Measurements from ENCODE around the gene CCDC154. TPM values are rescaled to one million over a fixed set of nuclear protein-coding genes. Genes with fewer than 3 reads are reported as not detected.
A peak's percentile ranks its signal among the peaks of the same experiment; 100 is the strongest.

Gene CCDC154
- 0.25 and 1.1 TPM in 2 replicates for total RNA-seq (2012; rRNA removed)

- no peaks in the 10 kb centered on the region for H3K27me3 ChIP-seq (ENCODE audit: control insufficient read depth, insufficient read depth, low read length)
- no peak within 1 kb of the TSS for H3K4me2 ChIP-seq (ENCODE audit: low read length)
- no peaks in the 10 kb centered on the region for H3K9me3 ChIP-seq (replicated peaks; ENCODE audit: low read length)
- no peak within 1 kb of the TSS for H3K9ac ChIP-seq (ENCODE audit: low read depth, low read length)
- no peaks in the 10 kb centered on the region for H3K4me1 ChIP-seq (ENCODE audit: control insufficient read depth, insufficient read depth, low read length)
- H3K36me3 ChIP-seq (ENCODE audit: insufficient read depth, low read length) = peaks cover 6% of the 10 kb centered on the region
- H3K4me3 ChIP-seq (ENCODE audit: low read length) = no peak within 1 kb of the TSS
Measured at GRCh38 chr16:1443980-1444729, at the start of gene CCDC154. TSS of gene CCDC154 (minus strand) at chr16:1444556. CDS start at chr16:1444322, 234 bp downstream.

GRCh38 chr16:1493746-1494094, 49.4 kb upstream of the CCDC154 start:
- H3K36me3 ChIP-seq (ENCODE audit: insufficient read depth, low read length) = peaks cover 28% of the 10 kb centered on the region
- H3K4me2 ChIP-seq (ENCODE audit: low read length) = peak overlapping the region; percentile 96
- peaks cover 20% of the 10 kb centered on the region for H3K4me1 ChIP-seq (ENCODE audit: control insufficient read depth, insufficient read depth, low read length)
- H3K9ac ChIP-seq (ENCODE audit: low read depth, low read length) = peak overlapping the region; percentile 92
- peak overlapping the region; percentile 83 for H3K4me3 ChIP-seq (ENCODE audit: low read length)
- H3K27me3 ChIP-seq (ENCODE audit: control insufficient read depth, insufficient read depth, low read length) = no peaks in the 10 kb centered on the region
- no peaks in the 10 kb centered on the region for H3K9me3 ChIP-seq (replicated peaks; ENCODE audit: low read length)

- Histone ChIP-seq H3K4me3 (ENCODE audit: low read length) (peak within 1 kb of the TSS; percentile 83), H3K36me3 (ENCODE audit: insufficient read depth, low read length) (peaks cover 28% of the 10 kb centered on the region), H3K9me3 (replicated peaks; ENCODE audit: low read length) (no peaks in the 10 kb centered on the region), H3K4me2 (ENCODE audit: low read length) (peak within 1 kb of the TSS; percentile 96), H3K27me3 (ENCODE audit: control insufficient read depth, insufficient read depth, low read length) (no peaks in the 10 kb centered on the region), H3K9ac (ENCODE audit: low read depth, low read length) (peak within 1 kb of the TSS; percentile 92), H3K4me1 (ENCODE audit: control insufficient read depth, insufficient read depth, low read length) (peaks cover 20% of the 10 kb centered on the region)
Measured at GRCh38 chr16:1492923-1493745, 48.8 kb upstream of the CCDC154 start, which contains the start of gene TELO2. TSS of gene TELO2 (plus strand) at chr16:1493360. CDS start at chr16:1494282, 922 bp downstream.

- Histone ChIP-seq H3K27me3 (ENCODE audit: control insufficient read depth, insufficient read depth, low read length) (no peaks in the 10 kb centered on the region), H3K36me3 (ENCODE audit: insufficient read depth, low read length) (peaks cover 23% of the 10 kb centered on the region), H3K4me3 (ENCODE audit: low read length) (peak overlapping the region; percentile 83), H3K9ac (ENCODE audit: low read depth, low read length) (peak overlapping the region; percentile 92), H3K4me1 (ENCODE audit: control insufficient read depth, insufficient read depth, low read length) (peaks cover 20% of the 10 kb centered on the region), H3K4me2 (ENCODE audit: low read length) (peak overlapping the region; percentile 96), H3K9me3 (replicated peaks; ENCODE audit: low read length) (no peaks in the 10 kb centered on the region)
Measured at GRCh38 chr16:1492082-1492922, 47.9 kb upstream of the CCDC154 start.

GRCh38 chr16:1491327-1491726, 47.0 kb upstream of the CCDC154 start:
- H3K9ac ChIP-seq (ENCODE audit: low read depth, low read length) = no peak overlapping the region
- peaks cover 15% of the 10 kb centered on the region for H3K36me3 ChIP-seq (ENCODE audit: insufficient read depth, low read length)
- H3K4me3 ChIP-seq (ENCODE audit: low read length) = no peak overlapping the region

GRCh38 chr16:1489077-1489476, 44.7 kb upstream of the CCDC154 start:
- no peak overlapping the region for H3K9ac ChIP-seq (ENCODE audit: low read depth, low read length)
- H3K9me3 ChIP-seq (replicated peaks; ENCODE audit: low read length) = no peaks in the 10 kb centered on the region
- no peak overlapping the region for H3K4me3 ChIP-seq (ENCODE audit: low read length)
- H3K36me3 ChIP-seq (ENCODE audit: insufficient read depth, low read length) = no peaks in the 10 kb centered on the region
- peaks cover 5% of the 10 kb centered on the region for H3K27me3 ChIP-seq (ENCODE audit: control insufficient read depth, insufficient read depth, low read length)
- peaks cover 7% of the 10 kb centered on the region for H3K4me1 ChIP-seq (ENCODE audit: control insufficient read depth, insufficient read depth, low read length)
- H3K4me2 ChIP-seq (ENCODE audit: low read length) = no peak overlapping the region

More at GRCh38 chr16:1491327-1491726, 47.0 kb upstream of the CCDC154 start:
- Histone ChIP-seq H3K27me3 (ENCODE audit: control insufficient read depth, insufficient read depth, low read length) (no peaks in the 10 kb centered on the region), H3K9me3 (replicated peaks; ENCODE audit: low read length) (no peaks in the 10 kb centered on the region), H3K4me2 (ENCODE audit: low read length) (no peak overlapping the region), H3K4me1 (ENCODE audit: control insufficient read depth, insufficient read depth, low read length) (peaks cover 20% of the 10 kb centered on the region)

- Histone ChIP-seq H3K4me1 (ENCODE audit: control insufficient read depth, insufficient read depth, low read length) (peaks cover 5% of the 10 kb centered on the region), H3K4me2 (ENCODE audit: low read length) (no peak within 1 kb of the TSS), H3K4me3 (ENCODE audit: low read length) (no peak within 1 kb of the TSS), H3K36me3 (ENCODE audit: insufficient read depth, low read length) (no peaks in the 10 kb centered on the region), H3K27me3 (ENCODE audit: control insufficient read depth, insufficient read depth, low read length) (peaks cover 9% of the 10 kb centered on the region), H3K9me3 (replicated peaks; ENCODE audit: low read length) (no peaks in the 10 kb centered on the region), H3K9ac (ENCODE audit: low read depth, low read length) (no peak within 1 kb of the TSS)
Measured at GRCh38 chr16:1488619-1489018, 44.3 kb upstream of the CCDC154 start, which contains the start of gene PTX4. TSS of gene PTX4 (minus strand) at chr16:1488944. CDS start at chr16:1488909, 35 bp downstream.

- Histone ChIP-seq H3K4me1 (ENCODE audit: control insufficient read depth, insufficient read depth, low read length) (peaks cover 5% of the 10 kb centered on the region), H3K27me3 (ENCODE audit: control insufficient read depth, insufficient read depth, low read length) (peaks cover 10% of the 10 kb centered on the region), H3K4me2 (ENCODE audit: low read length) (no peak overlapping the region), H3K9me3 (replicated peaks; ENCODE audit: low read length) (no peaks in the 10 kb centered on the region), H3K36me3 (ENCODE audit: insufficient read depth, low read length) (no peaks in the 10 kb centered on the region), H3K4me3 (ENCODE audit: low read length) (no peak overlapping the region), H3K9ac (ENCODE audit: low read depth, low read length) (no peak overlapping the region)
Measured at GRCh38 chr16:1488054-1488601, 43.8 kb upstream of the CCDC154 start.

- H3K4me1 ChIP-seq (ENCODE audit: control insufficient read depth, insufficient read depth, low read length) = no peaks in the 10 kb centered on the region
- no peaks in the 10 kb centered on the region for H3K36me3 ChIP-seq (ENCODE audit: insufficient read depth, low read length)
- no peak overlapping the region for H3K4me2 ChIP-seq (ENCODE audit: low read length)
- no peak overlapping the region for H3K4me3 ChIP-seq (ENCODE audit: low read length)
- H3K9ac ChIP-seq (ENCODE audit: low read depth, low read length) = no peak overlapping the region
- H3K27me3 ChIP-seq (ENCODE audit: control insufficient read depth, insufficient read depth, low read length) = peaks cover 10% of the 10 kb centered on the region
- H3K9me3 ChIP-seq (replicated peaks; ENCODE audit: low read length) = no peaks in the 10 kb centered on the region
Measured at GRCh38 chr16:1487395-1488053, 43.2 kb upstream of the CCDC154 start.

GRCh38 chr16:1486551-1487390, 42.4 kb upstream of the CCDC154 start:
- Histone ChIP-seq H3K36me3 (ENCODE audit: insufficient read depth, low read length) (no peaks in the 10 kb centered on the region), H3K4me3 (ENCODE audit: low read length) (no peak overlapping the region), H3K4me1 (ENCODE audit: control insufficient read depth, insufficient read depth, low read length) (peaks cover 4% of the 10 kb centered on the region), H3K27me3 (ENCODE audit: control insufficient read depth, insufficient read depth, low read length) (peaks cover 10% of the 10 kb centered on the region), H3K9me3 (replicated peaks; ENCODE audit: low read length) (no peaks in the 10 kb centered on the region), H3K4me2 (ENCODE audit: low read length) (no peak overlapping the region), H3K9ac (ENCODE audit: low read depth, low read length) (no peak overlapping the region)

All from skeletal muscle satellite cell (primary cell).